CD1c-positive myeloid dendritic cell (primary cell): ENCODE results near the gene SLC22A13.
"Not testable (repeated sequence)": the region's sequence is repeated elsewhere in the genome, so short reads cannot be mapped to it uniquely, and the experiment has no call there.

Source experiments
- DNase-seq: peaks from one replicate; pipeline ENCODE4 v3.0.0-alpha.2; 2016; ENCODE audit errors: extremely low spot score

Gene SLC22A13, protein sequence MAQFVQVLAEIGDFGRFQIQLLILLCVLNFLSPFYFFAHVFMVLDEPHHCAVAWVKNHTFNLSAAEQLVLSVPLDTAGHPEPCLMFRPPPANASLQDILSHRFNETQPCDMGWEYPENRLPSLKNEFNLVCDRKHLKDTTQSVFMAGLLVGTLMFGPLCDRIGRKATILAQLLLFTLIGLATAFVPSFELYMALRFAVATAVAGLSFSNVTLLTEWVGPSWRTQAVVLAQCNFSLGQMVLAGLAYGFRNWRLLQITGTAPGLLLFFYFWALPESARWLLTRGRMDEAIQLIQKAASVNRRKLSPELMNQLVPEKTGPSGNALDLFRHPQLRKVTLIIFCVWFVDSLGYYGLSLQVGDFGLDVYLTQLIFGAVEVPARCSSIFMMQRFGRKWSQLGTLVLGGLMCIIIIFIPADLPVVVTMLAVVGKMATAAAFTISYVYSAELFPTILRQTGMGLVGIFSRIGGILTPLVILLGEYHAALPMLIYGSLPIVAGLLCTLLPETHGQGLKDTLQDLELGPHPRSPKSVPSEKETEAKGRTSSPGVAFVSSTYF

DNA sequence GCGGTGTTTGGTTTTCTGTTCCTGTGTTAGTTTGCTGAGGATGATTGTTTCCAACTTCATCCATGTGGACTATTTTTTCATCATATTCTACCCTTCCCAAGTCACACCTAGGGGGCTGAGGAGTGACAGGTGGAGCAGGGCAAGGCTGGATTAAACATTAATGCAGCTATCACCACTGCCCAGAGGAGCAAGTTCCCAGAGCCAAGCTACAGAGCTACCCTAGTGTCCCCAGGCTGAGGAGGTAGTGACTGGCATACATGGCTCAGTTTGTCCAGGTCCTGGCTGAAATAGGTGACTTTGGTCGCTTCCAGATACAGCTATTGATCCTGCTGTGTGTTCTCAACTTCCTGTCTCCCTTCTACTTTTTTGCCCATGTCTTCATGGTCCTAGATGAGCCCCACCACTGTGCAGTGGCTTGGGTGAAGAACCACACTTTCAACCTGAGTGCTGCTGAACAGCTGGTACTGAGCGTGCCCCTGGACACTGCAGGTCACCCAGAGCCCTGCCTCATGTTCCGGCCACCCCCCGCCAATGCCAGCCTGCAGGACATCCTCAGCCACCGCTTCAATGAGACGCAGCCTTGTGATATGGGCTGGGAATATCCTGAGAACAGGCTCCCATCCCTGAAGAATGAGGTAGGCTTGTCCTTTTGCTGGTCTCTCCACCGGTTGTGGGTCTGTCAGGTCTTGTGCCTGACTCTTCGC lies at the start of gene SLC22A13:
Gene SLC22A13 (plus strand): TSS at position 209 of the 704 bp plus-strand sequence. CDS start 49 bp downstream, at position 258.
- no peak for DNase-seq

DNA sequence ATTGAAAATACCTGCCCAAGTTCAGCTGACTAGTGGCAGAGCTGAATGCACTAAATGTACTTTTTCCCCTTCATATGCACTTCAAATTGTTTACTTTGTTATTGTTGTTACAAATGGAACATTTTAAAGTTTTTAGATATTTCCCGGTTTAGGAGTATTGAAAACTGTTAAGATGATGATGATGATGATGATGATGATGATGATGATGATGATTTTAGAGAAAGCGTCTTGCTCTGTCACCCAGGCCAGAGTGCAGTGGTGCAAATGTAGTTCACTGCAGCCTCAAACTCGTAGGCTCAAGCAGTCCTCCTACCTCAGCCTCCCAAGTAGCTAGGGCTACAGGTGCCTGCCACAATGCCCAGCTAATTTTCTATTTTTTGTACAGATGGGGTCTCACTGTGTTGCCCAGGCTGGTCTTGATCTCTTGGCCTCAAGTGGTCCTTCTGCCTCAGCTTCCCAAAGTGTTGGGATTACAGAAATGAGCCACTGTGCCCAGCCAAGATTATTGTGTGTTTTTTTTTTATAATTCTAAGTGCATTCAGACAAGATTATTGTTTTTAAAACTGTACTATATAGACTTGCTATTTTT lies 45.9 kb upstream of the SLC22A13 start:
- no peak for DNase-seq

DNA sequence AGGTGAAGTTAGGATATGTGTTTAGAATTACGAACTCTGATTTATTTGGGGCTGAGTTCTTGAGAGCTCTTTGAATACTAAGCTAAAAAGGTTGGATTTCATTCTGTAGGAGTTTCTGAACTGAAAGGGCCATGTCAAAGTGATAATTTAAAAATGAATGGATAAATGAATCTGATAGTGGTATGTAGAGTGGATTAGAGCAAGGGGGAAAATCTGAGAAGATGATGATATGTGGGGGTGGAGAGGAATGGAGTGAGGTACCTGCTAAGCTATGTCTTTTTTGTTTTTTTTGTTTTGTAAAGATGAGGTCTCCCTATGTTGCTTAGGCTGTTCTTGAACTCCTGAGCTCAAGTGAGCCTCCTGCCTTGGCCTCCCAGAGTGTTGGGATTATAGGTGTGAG lies 44.6 kb upstream of the SLC22A13 start:
- no peak for DNase-seq

DNA sequence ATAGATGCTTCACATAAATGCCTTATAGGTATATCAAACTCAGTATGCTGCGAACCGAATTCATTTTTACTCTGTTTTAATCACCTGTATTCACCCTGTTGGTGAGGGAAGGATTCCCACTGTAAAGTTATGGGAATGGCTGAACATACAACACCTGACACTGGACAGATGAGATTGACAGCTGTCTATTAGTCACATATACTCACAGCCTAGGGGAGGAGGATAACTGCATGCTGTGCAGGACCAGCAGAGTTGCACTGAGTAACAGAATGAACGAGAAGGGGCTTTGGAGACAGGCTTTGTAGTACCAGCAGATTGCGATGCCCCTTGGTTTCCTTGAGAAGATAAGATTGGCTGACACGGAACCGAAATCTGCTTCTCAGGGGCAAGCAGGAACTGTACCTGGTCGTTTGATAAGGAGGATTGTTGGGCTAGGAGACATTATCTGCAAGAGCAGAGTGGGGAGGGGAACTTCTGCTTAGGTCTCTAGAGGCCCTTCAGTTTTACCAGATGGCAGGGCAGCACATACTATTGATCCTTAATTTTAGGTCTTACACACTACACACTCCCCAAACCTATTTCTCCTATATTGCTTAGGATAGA lies 43.5 kb upstream of the SLC22A13 start:
- no peak for DNase-seq

DNA sequence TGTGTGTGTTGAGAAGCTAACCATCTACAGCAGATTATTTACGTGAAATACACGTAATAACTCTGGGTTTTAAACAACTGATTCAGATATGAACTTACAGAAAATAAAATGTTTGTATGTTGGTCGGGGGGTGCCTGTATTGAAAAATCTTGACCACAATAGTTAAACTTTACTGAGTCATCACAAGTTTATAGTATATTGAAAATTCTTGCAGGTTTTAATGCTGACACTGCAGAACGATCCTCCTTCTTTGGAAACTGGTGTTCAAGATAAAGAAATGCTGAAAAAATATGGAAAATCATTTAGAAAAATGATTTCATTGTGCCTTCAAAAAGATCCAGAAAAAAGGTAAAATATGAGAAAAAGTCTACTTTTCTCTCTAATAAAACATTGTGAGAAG lies 41.3 kb upstream of the SLC22A13 start:
- DNase-seq = no peak

DNA sequence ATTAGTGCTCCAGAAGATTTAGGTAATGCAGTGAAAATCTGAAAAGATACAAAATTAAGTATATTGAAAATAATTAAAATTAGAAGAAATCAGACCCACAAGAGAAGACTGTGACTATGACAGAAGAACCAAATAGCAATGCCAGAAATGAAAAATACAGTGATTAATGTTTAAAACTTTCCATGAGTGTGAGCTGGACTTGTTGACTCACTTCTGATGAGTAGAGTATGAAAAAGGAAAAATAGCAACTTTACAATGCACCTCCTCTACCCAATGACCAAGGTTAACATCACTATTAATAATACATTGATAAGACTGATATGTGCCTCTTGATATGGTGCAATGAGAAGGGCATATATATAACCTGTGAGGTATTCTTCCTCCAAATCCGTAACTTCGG lies 39.3 kb upstream of the SLC22A13 start:
- DNase-seq = no peak

DNA sequence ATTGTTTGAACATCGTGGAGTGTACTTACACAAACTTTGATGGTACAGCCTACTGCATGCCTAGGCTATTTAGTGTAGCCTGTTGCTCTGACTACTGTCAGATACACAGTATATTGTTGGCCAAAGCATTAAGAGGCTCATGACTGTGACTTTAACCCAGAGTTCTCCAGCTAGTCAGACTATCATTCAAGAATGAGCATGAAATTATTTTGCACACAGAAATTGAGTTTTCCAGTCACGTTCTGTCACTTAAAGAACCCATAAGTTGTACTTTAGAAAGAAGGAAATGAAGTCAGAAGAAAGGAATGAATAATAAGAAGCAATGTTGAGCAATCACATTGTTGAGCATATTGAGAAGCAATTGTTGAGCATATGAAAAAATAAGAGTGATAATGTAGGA lies 37.6 kb upstream of the SLC22A13 start:
- DNase-seq = no peak

DNA sequence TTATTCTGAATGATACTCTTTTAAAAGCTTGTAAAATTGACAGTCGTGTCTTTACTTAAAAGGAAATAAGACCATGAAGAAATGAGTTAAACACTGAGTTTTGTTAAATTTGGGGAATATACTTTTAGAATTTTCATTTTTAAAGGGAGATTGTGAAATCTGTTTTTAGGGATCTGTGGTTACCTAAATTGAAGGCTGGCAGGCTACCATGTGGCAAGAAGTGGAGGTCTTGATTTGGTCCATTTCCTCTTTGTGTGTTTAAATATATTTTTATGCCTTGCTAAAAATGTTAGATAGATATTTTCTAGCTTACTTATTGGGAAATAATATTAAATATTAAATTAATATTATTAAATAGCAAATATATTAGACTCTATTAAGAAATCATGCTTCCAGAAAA lies 36.6 kb upstream of the SLC22A13 start:
- DNase-seq = peak; percentile 10

DNA sequence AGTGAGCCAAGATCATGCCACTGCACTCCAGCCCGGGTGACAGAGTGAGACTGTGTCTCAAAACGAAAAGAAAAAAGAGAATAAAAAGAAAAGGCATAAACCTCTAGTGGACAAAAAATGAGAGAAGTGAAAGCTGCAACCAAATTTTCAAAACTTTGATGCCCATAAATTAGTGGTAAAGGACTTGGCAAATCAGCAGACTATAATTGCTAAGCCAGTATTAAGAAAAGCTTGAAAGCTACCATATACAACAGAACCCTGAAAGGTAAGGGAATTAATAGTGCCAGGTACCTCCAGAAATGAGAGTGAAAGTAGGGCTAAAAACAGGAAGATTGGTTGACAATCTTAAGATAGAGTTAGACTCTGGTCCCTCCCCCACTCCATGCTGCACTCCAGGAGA lies 32.9 kb upstream of the SLC22A13 start:
- DNase-seq = no peak

DNA sequence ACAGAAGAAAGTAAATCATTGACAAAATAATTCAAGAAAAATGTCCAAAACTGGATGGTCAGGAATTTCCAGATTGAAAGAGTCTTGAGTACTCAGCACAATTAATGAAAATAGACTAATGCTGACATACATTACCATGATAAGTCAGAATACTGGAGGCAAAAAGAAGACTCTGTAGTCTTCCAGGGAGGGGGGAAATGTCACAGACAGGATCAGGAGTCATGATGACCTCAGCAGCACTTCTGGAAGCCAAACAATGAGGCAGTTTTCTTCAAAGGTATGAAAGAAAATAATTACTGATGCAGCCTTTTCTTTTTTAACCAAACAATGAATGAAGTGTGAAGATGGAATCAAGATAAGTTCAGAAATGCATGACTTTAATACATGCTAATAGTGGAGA lies 30.1 kb upstream of the SLC22A13 start:
- no peak for DNase-seq

DNA sequence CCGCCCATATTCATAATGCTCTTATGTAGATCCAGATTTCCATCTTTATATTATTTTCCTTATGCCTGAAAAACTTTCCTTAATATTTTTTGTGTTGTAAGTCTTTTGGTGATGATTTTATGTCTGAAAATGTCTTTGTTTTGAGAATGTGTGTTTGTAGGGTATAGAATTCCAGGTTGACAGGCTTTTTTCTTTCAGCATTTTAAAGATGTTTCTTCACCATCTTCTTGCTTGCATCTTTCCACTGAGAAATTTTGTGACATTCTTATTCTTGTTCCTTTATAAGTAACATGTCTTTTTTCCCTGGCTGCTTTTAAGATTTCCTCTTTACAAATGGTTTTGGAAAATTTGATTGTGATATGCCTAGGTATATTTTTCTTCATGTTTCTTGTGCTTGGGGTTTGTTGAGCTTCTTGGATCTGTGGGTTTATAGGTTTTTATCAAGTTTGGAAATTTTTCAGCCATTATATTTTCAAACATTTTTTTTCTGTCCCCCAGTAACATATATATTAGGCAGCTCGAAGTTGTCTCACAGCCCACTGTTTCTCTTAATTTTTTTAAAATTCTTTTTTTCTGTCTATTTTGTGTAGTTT lies 27.1 kb upstream of the SLC22A13 start:
- no peak for DNase-seq

DNA sequence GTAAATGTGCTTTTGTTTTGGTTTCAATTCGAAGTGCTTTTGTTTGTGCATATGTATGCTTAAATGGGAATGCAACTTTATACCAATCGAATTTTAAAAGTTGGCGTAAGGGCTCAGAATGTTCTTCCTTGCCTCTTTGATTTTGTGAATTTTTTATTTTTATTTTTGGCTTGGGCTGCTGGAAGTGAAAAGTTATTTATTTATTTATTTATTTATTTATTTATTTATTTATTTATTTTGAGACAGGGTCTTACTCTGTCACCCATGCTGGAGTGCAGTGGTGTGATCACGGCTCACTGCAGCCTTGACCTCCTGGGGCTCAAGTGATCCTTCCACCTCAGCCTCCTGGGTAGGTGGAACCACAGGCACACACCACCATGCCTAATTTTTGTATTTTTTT lies 22.8 kb upstream of the SLC22A13 start:
- DNase-seq = not testable (repeated sequence)

DNA sequence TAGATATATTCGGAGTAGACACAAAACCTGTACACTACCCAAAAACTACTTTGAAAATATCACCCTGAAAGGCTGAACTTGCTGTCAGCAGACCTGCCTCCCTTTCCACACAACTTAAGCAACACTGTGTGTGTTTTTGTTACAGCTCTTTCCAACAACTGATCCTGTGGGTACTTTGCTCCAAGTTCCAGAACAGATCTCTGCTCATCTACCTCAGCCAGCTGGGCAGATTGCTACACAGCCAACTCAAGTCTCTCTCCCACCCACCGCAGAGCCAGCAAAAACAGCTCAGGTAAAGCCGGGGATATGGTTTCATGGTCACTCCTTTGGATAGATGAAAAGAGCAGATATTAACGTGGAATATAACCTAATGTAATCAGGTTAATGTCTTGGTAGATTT lies 19.7 kb upstream of the SLC22A13 start:
- no peak for DNase-seq

DNA sequence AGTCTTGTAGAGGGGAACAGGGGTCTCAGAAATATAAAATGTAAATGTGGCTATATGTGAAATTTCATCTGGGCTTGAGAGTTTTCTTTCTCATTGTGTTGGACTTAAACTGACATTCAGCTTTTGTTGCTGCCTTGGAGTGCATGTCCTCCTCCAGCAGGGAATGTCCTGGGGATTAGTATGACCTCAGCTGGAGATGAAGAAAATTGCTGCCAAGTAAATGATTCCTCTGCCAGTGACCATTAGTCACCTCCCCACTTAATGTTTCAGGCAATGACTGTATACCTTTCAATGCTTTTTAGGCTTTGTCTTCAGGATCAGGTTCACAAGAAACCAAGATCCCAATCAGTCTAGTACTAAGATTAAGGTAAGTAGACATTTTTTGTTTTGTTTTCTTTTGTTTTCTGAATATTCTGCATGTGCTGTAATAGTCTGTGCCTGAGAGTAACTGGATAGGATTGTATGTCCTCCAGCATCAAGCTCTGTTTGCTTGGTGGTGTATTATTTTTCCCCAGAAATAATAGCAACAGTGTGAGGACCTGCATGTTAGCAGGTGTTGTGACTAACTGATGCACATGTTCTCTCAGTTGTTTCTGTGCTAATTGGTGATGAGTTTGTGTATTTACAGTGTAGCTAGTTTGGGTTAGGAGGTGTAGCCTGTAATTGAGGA lies 18.1 kb upstream of the SLC22A13 start:
- DNase-seq = no peak

DNA sequence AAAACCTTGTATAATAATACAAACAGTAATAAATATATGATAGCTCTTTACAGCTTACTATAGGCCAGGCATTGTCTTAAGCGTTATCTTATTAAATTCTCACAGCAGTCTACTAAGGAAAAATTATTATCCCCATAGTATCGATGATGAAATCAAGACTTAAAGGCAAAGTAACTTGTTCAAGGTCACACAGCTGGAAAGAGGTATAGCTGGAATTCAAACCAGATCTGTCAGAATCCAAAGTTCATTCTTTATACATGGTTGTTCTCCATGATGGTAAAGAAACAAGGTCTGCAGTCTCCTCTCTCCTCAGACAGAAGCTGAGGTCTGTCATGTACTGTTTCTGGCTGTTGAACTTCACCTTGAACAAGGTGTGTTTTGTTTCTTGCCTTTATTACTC lies 15.4 kb upstream of the SLC22A13 start:
- no peak for DNase-seq

DNA sequence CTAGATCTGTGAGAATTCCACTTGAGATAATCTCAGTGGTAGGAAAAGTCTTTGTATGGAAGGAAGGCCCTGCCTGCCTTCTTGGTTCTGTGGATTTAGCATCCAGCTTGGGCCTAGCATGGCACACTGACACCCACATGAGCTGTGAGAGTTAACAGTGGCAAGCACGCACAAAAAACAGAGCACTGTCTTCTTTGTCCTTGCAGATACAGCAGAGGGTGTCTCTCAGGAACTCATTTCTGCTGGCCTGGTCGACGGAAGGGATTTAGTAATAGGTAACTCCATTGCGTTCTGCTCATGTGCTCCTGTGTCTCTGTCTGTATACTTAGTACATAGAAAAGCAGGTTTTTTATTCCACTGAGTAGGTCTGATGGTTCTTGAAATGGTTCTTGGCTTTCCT lies 14.4 kb upstream of the SLC22A13 start:
- DNase-seq = no peak

DNA sequence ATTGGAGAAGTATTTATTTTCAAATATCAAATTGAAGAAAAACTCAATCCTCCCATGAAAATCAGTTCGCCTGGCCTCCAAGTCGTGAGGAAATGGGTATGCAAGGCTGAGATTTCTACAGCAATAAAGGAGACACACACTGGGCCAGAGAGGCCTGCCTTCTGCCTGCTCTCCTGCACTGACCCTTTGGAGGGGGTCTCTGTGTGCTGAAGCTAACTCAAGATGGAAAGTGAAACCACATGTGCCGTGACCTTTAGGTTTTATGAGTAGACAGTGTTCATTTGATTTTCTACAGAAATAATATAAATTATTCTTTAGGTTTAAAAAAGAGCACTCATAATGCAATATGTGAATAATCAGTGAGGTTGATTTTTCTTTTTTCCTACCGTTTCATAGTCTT lies 11.9 kb upstream of the SLC22A13 start:
- DNase-seq = no peak

DNA sequence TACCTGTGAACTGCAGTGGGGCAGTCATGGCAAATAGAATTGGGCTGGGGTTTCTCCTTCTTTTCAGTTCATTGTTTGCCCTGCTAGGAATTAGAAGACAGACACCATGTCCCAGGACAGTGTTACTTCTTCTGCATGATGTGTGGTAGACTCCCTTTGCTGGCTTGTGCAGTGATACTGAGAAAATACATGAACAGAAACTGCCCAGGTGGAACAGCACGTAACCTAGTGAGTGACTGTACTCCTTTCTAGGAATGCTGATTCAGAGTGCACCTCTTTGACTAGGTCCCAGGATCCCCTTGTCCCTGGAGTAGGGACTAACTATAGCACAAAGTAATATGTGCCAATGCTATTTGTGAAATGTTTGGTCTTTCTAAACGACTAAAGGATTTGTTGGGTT lies 10.7 kb upstream of the SLC22A13 start:
- DNase-seq = no peak

DNA sequence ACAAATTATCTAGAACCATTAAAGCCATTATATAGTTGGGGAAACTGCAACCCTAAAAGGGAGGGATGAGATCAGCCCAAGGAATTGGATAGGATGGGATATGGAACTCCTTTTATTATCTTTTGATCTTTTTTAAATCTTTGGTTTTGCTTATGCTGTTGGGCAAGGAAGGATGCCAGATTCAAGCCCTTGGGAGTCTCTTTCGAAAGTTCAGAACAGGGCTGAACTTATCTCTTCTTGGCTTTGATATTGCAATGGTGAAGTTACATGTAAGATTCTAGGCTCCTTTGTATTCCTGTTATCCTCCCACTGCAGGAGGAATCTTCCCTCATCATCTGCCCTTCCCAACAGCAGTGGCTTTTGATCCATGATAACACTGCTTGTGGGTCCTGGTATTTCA lies 10.0 kb upstream of the SLC22A13 start:
- no peak for DNase-seq

DNA sequence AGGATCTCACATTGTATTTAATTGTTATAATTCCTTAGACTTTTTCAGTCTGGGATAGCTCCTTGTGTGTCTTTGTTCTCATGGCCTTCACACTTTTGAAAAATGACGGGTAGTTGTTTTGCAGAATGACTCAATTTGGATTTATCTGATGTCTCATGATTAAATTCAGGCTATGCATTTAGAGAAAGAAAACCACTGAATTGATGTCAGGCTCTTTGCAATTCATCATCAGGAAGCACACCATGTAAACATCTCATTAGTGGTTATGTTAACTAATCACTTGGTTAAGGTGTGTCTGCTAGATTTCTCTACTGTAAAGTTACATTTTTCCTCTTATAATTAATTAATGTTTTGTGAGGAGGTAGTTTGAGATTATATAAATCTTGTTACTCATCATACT lies 8.0 kb upstream of the SLC22A13 start:
- no peak for DNase-seq

DNA sequence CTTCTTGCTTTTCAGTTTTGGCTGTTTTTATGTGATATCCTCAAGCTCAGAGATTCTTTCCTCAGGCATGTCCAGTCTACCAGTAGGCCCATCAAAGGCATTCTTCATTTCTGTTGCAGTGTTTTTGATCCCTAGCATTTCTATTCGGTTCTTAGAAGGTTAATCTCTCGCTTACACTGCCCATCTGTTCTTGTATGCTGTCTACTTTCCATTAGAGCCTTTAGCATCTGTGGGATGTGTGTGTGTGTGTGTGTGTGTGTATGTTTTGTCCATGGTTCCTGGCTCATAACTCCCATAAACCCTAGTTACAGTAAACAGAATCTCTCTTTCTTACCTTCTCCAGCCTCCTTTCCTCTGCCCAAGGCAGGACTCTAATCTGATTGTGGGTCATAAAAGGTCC lies 5.1 kb upstream of the SLC22A13 start:
- DNase-seq = no peak
